ENCODE results near the gene KRTAP26-1. TPM values are rescaled to one million over a fixed set of nuclear protein-coding genes. Genes with fewer than 3 reads are reported as not detected.
A peak's percentile ranks its signal among the peaks of the same experiment; 100 is the strongest.

KRTAP26-1 gene
- polyA plus RNA-seq, 3 donors = not detected

GRCh38 chr21:30333736-30334135 is 13.6 kb upstream of the KRTAP26-1 start:
- no peak for DNase-seq
- Histone ChIP-seq H2AFZ (ENCODE audit: insufficient read depth, low read depth, low read length, poor library complexity, severe bottlenecking) (no peak overlapping the region), H3K9ac (ENCODE audit: insufficient read depth, low read length, poor library complexity, severe bottlenecking) (no peak overlapping the region), H3K4me1 (ENCODE audit: control insufficient read depth in 1 of 2, insufficient read depth in 2 of 2, low read length in 2 of 2) (no peaks in the 10 kb centered on the region), H4K20me1 (ENCODE audit: insufficient read depth, low read length) (no peaks in the 10 kb centered on the region), H3K4me2 (replicated peaks; ENCODE audit: extremely low read depth, low read length, poor library complexity, severe bottlenecking) (no peak overlapping the region), H3K4me3 (replicated peaks in 1 of 3; ENCODE audit: low read depth in 2 of 3, low read length in 3 of 3) (no peak overlapping the region), H3K27me3 (ENCODE audit: control insufficient read depth in 2 of 2, insufficient read depth in 2 of 2, low read length in 2 of 2) (no peaks in the 10 kb centered on the region), H3K9me3 (replicated peaks in 1 of 2; ENCODE audit: control insufficient read depth in 1 of 2, insufficient read depth in 1 of 2, low read length in 2 of 2) (no peaks in the 10 kb centered on the region), H3K36me3 (replicated peaks in 1 of 2; ENCODE audit: control insufficient read depth in 1 of 2, insufficient read depth in 2 of 2, low read length in 2 of 2) (no peaks in the 10 kb centered on the region), H3K79me2 (ENCODE audit: insufficient read depth, low read length) (no peaks in the 10 kb centered on the region), H3K27ac (ENCODE audit: low read depth in 1 of 2, low read length in 2 of 2) (no peak overlapping the region)
- intact Hi-C loops (cut with micrococcal nuclease) = no loop called here
- H3K27ac Mint-ChIP-seq = peak overlapping the region in 1 of 7 donors; percentile 61
- no peak for TF ChIP-seq CTCF (IDR thresholded peaks at IDR 0.05)
- no peak overlapping the region for H3K4me3 Mint-ChIP-seq
- no CpG with 5 or more reads among the region's 3 CpGs for WGBS (ENCODE audit: insufficient coverage)
- H3K4me1 Mint-ChIP-seq = no peaks in the 10 kb centered on the region
- H3K27me3 Mint-ChIP-seq (ENCODE audit: low read depth in 3 of 3) = peaks cover 0 to 2% (median 0%) of the 10 kb centered on the region in 3 donors
- H3K36me3 Mint-ChIP-seq = no peaks in the 10 kb centered on the region
- H3K9me3 Mint-ChIP-seq = peaks cover 0 to 3% (median 0%) of the 10 kb centered on the region in 7 donors

GRCh38 chr21:30332681-30333080 is 12.6 kb upstream of the KRTAP26-1 start:
- no peak for TF ChIP-seq CTCF (IDR thresholded peaks at IDR 0.05)
- H3K9ac ChIP-seq (ENCODE audit: insufficient read depth, low read length, poor library complexity, severe bottlenecking) = no peak overlapping the region
- 80% methylated on average over 1 of the region's 2 CpGs for WGBS (ENCODE audit: insufficient coverage)
- no peak overlapping the region for H3K27ac ChIP-seq (ENCODE audit: low read depth in 1 of 2, low read length in 2 of 2)
- H3K27me3 Mint-ChIP-seq (ENCODE audit: low read depth in 3 of 3) = peaks cover 0 to 2% (median 0%) of the 10 kb centered on the region in 3 donors
- no peaks in the 10 kb centered on the region for H3K36me3 ChIP-seq (replicated peaks in 1 of 2; ENCODE audit: control insufficient read depth in 1 of 2, insufficient read depth in 2 of 2, low read length in 2 of 2)
- peaks cover 0 to 3% (median 2%) of the 10 kb centered on the region in 7 donors for H3K9me3 Mint-ChIP-seq
- no peak for DNase-seq
- H2AFZ ChIP-seq (ENCODE audit: insufficient read depth, low read depth, low read length, poor library complexity, severe bottlenecking) = no peak overlapping the region
- no peak overlapping the region for H3K27ac Mint-ChIP-seq
- H3K4me3 ChIP-seq (replicated peaks in 1 of 3; ENCODE audit: low read depth in 2 of 3, low read length in 3 of 3) = no peak overlapping the region
- no peaks in the 10 kb centered on the region for H3K79me2 ChIP-seq (ENCODE audit: insufficient read depth, low read length)
- intact Hi-C loops (cut with micrococcal nuclease) = no loop called here
- H3K4me1 ChIP-seq (ENCODE audit: control insufficient read depth in 1 of 2, insufficient read depth in 2 of 2, low read length in 2 of 2) = no peaks in the 10 kb centered on the region
- H4K20me1 ChIP-seq (ENCODE audit: insufficient read depth, low read length) = no peaks in the 10 kb centered on the region
- H3K4me2 ChIP-seq (replicated peaks; ENCODE audit: extremely low read depth, low read length, poor library complexity, severe bottlenecking) = no peak overlapping the region
- H3K27me3 ChIP-seq (ENCODE audit: control insufficient read depth in 2 of 2, insufficient read depth in 2 of 2, low read length in 2 of 2) = no peaks in the 10 kb centered on the region
- H3K9me3 ChIP-seq (replicated peaks in 1 of 2; ENCODE audit: control insufficient read depth in 1 of 2, insufficient read depth in 1 of 2, low read length in 2 of 2) = peaks cover 0 to 3% of the 10 kb centered on the region in 2 donors
- no peak overlapping the region for H3K4me3 Mint-ChIP-seq
- no peaks in the 10 kb centered on the region for H3K4me1 Mint-ChIP-seq
- H3K36me3 Mint-ChIP-seq = no peaks in the 10 kb centered on the region

All from CD14-positive monocyte (primary cell).